ENCODE data around the gene SNX17. TPM values are rescaled to one million over a fixed set of nuclear protein-coding genes. Genes with fewer than 3 reads are reported as not detected.

Gene SNX17
- total and polyA plus RNA-seq, 2 of the 13 experiments (the other 11 are each of a cell fraction or from before 2014, with no cell fraction given): 75.0 to 109 TPM

- TF ChIP-seq, protein P1, sequence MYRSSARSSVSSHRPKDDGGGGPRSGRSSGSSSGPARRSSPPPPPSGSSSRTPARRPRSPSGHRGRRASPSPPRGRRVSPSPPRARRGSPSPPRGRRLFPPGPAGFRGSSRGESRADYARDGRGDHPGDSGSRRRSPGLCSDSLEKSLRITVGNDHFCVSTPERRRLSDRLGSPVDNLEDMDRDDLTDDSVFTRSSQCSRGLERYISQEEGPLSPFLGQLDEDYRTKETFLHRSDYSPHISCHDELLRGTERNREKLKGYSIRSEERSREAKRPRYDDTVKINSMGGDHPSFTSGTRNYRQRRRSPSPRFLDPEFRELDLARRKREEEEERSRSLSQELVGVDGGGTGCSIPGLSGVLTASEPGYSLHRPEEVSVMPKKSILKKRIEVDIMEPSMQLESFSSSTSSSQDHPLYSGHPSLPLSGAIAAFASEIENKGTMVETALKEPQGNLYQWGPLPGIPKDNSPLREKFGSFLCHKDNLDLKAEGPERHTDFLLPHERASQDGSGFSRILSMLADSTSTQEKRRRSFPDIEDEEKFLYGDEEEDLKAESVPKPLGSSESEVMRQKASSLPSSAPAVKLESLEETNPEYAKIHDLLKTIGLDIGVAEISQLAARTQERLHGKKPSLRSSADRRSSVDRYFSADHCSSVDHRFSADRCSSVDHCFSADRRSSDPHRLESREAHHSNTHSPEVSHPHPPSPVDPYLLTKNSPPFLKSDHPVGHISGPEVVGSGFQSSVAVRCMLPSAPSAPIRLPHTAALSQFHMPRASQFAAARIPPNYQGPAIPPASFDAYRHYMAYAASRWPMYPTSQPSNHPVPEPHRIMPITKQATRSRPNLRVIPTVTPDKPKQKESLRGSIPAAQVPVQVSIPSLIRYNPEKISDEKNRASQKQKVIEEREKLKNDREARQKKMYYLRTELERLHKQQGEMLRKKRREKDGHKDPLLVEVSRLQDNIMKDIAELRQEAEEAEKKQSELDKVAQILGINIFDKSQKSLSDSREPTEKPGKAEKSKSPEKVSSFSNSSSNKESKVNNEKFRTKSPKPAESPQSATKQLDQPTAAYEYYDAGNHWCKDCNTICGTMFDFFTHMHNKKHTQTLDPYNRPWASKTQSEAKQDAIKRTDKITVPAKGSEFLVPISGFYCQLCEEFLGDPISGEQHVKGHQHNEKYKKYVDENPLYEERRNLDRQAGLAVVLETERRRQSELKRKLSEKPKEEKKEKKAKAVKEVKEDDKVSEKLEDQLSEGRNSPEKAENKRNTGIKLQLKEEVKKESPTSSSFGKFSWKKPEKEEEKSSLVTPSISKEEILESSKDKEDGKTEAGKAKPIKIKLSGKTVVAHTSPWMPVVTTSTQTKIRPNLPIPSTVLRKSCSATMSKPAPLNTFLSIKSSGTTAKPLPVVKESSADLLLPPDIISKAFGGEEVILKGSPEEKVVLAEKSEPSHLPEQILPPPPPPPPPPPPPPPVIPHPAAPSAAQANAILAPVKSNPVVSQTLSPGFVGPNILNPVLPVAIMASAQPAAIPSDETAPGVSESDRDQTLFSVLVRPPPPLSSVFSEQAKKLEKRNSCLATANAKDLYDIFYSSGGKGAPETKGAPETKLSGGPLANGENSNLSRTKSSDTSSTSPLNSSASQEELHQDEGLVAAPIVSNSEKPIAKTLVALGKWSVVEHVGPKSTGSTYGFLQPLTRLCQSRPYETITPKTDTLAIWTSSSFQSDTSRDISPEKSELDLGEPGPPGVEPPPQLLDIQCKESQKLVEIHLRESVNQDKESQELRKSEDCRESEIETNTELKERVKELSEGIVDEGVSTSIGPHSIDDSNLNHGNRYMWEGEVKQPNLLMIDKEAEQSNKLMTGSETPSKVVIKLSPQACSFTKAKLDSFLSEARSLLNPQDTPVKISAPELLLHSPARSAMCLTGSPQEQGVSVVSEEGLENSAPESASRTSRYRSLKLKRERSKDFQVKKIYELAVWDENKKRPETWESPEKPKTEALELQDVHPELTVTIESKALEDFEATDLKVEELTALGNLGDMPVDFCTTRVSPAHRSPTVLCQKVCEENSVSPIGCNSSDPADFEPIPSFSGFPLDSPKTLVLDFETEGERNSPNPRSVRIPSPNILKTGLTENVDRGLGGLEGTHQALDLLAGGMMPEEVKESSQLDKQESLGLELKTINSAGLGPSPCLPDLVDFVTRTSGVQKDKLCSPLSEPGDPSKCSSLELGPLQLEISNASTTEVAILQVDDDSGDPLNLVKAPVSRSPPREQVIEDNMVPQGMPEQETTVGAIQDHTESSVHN (CRISPR knock-in tag; IDR thresholded peaks at IDR 0.05): no peak; the same call in 1 of the 2 replicates
- TF ChIP-seq KDM2A (CRISPR knock-in tag; IDR thresholded peaks at IDR 0.05; ENCODE audit: borderline replicate concordance, low read depth) (peak; percentile 48; the same call in 1 of the 2 replicates), ZNF672 (CRISPR knock-in tag; IDR thresholded peaks at IDR 0.05) (peak; percentile 50; the same call in 1 of the 2 replicates), NR0B2 (CRISPR knock-in tag; IDR thresholded peaks at IDR 0.05) (peak; percentile 62; the same call in 1 of the 2 replicates), HDAC6 (IDR thresholded peaks at IDR 0.05; ENCODE audit: low read depth, low read length) (no peak), PCBP1 (IDR thresholded peaks at IDR 0.05; ENCODE audit: borderline replicate concordance, low read depth, low read length) (0 out of 2 replicates have a peak, but pooled peaks have one; percentile 25), STAG1 (CRISPR knock-in tag; IDR thresholded peaks at IDR 0.05) (peak; percentile 53; the same call in 1 of the 2 replicates), SMC3 (IDR thresholded peaks at IDR 0.05; ENCODE audit: low read length) (peak; percentile 22; the same call in 1 of the 2 replicates), ZBTB33 (CRISPR knock-in tag; IDR thresholded peaks at IDR 0.05) (peak; percentile 73), NRL (CRISPR knock-in tag; IDR thresholded peaks at IDR 0.05; ENCODE audit: borderline replicate concordance) (peak; percentile 34; the same call in 1 of the 2 replicates), KDM5B (CRISPR knock-in tag; IDR thresholded peaks at IDR 0.05; ENCODE audit: borderline replicate concordance) (peak; percentile 19; the same call in 1 of the 2 replicates), ZNF10 (CRISPR knock-in tag; IDR thresholded peaks at IDR 0.05; ENCODE audit: borderline replicate concordance, low read depth) (no peak)
- TF ChIP-seq, protein P2, sequence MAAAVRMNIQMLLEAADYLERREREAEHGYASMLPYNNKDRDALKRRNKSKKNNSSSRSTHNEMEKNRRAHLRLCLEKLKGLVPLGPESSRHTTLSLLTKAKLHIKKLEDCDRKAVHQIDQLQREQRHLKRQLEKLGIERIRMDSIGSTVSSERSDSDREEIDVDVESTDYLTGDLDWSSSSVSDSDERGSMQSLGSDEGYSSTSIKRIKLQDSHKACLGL (CRISPR knock-in tag; IDR thresholded peaks at IDR 0.05): peak; percentile 26; the same call in 1 of the 2 replicates
- TF ChIP-seq, protein P3, sequence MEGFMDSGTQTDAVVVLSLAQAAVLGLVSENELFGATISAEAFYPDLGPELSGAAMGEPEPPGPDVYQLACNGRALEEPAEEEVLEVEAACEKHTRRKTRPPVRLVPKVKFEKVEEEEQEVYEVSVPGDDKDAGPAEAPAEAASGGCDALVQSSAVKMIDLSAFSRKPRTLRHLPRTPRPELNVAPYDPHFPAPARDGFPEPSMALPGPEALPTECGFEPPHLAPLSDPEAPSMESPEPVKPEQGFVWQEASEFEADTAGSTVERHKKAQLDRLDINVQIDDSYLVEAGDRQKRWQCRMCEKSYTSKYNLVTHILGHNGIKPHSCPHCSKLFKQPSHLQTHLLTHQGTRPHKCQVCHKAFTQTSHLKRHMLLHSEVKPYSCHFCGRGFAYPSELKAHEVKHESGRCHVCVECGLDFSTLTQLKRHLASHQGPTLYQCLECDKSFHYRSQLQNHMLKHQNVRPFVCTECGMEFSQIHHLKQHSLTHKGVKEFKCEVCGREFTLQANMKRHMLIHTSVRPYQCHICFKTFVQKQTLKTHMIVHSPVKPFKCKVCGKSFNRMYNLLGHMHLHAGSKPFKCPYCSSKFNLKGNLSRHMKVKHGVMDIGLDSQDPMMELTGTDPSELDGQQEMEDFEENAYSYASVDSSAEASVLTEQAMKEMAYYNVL (CRISPR knock-in tag; IDR thresholded peaks at IDR 0.05; ENCODE audit: borderline replicate concordance): 0 out of 2 replicates have a peak, but pooled peaks have one; percentile 26
Observed at GRCh38 chr2:27378096-27378808, 7.8 kb downstream of the SNX17 start (continued).

All from HepG2 (cell line).